H9 (cell line): ENCODE measurements around the gene THEM4. TPM values are rescaled to one million over a fixed set of nuclear protein-coding genes. Genes with fewer than 3 reads are reported as not detected.

Source experiments
- DNase-seq: peaks from one replicate; pipeline ENCODE4 v3.0.0-alpha.2; 2017
- H2AFZ ChIP-seq: one replicate; pipeline ENCODE4 v1.6.1; 2013; ENCODE audit warnings: mild to moderate bottlenecking, low read length, control low read depth, moderate library complexity
- H2AK5ac ChIP-seq: 2 replicates; pipeline ENCODE4 v1.6.1; 2013; ENCODE audit warnings: low read length, control low read depth, mixed read lengths; ENCODE audit not compliant: insufficient read length
- H2BK120ac ChIP-seq: one replicate; pipeline ENCODE4 v1.6.1; 2013; ENCODE audit warnings: low read depth, mild to moderate bottlenecking, low read length, control low read depth, inconsistent platforms; ENCODE audit not compliant: poor library complexity, severe bottlenecking
- H2BK12ac ChIP-seq: 2 replicates; pipeline ENCODE4 v1.6.1; 2013; ENCODE audit warnings: low read length, control low read depth, mixed read lengths, low read depth; ENCODE audit not compliant: insufficient read length
- H2BK15ac ChIP-seq: 2 replicates; pipeline ENCODE4 v1.6.1; 2013; ENCODE audit warnings: low read depth, low read length, control low read depth
- H2BK20ac ChIP-seq: one replicate; pipeline ENCODE4 v1.6.1; 2013; ENCODE audit warnings: low read depth, mild to moderate bottlenecking, low read length, control low read depth, inconsistent platforms; ENCODE audit not compliant: poor library complexity, severe bottlenecking
- H2BK5ac ChIP-seq: 2 replicates; pipeline ENCODE4 v1.6.1; 2013; ENCODE audit warnings: low read length, control low read depth, mixed read lengths; ENCODE audit not compliant: insufficient read length
- H3K14ac ChIP-seq: 2 replicates; pipeline ENCODE4 v1.6.1; 2013; ENCODE audit warnings: low read length, control low read depth; ENCODE audit not compliant: insufficient read depth
- H3K18ac ChIP-seq: 2 replicates; pipeline ENCODE4 v1.6.1; 2013; ENCODE audit warnings: low read depth, mild to moderate bottlenecking, mixed read lengths, low read length, control low read depth; ENCODE audit not compliant: insufficient read length
- H3K23ac ChIP-seq: 2 replicates; pipeline ENCODE4 v1.6.1; 2013; ENCODE audit warnings: low read length, control low read depth, mixed read lengths, low read depth; ENCODE audit not compliant: insufficient read length
- H3K23me2 ChIP-seq: 2 replicates; pipeline ENCODE4 v1.6.1; 2013; ENCODE audit warnings: low read depth, mild to moderate bottlenecking, mixed read lengths, low read length, control low read depth; ENCODE audit not compliant: insufficient read length, poor library complexity, severe bottlenecking
- H3K27ac ChIP-seq: 2 replicates; pipeline ENCODE4 v1.5.1; 2013; ENCODE audit warnings: low read length, control low read depth, mixed read lengths, low read depth; ENCODE audit not compliant: insufficient read length
- H3K27me3 ChIP-seq: 2 replicates; pipeline ENCODE4 v1.6.1; 2013; ENCODE audit warnings: low read length, control low read depth, inconsistent platforms; ENCODE audit not compliant: insufficient read depth
- H3K4ac ChIP-seq: 2 replicates; pipeline ENCODE4 v1.6.1; 2013; ENCODE audit warnings: low read depth, mild to moderate bottlenecking, control low read depth, inconsistent platforms, low read length, moderate library complexity
- H3K4me1 ChIP-seq: 2 replicates; pipeline ENCODE4 v1.6.1; 2013; ENCODE audit warnings: low read length, control low read depth, inconsistent platforms; ENCODE audit not compliant: insufficient read depth
- H3K4me2 ChIP-seq: 2 replicates; pipeline ENCODE4 v1.6.1; 2013; ENCODE audit warnings: low read length, control low read depth, mixed read lengths; ENCODE audit not compliant: insufficient read length, insufficient read depth
- H3K56ac ChIP-seq: 2 replicates; pipeline ENCODE4 v1.6.1; 2013; ENCODE audit warnings: low read depth, mild to moderate bottlenecking, mixed read lengths, low read length, control low read depth; ENCODE audit not compliant: insufficient read length
- H3K79me1 ChIP-seq: 2 replicates; pipeline ENCODE4 v1.6.1; 2013; ENCODE audit warnings: low read depth, mild to moderate bottlenecking, moderate library complexity, low read length, control low read depth, inconsistent platforms; ENCODE audit not compliant: insufficient read depth, poor library complexity, severe bottlenecking
- H3K79me2 ChIP-seq: 2 replicates; pipeline ENCODE4 v1.6.1; 2013; ENCODE audit warnings: low read length, control low read depth, inconsistent platforms; ENCODE audit not compliant: insufficient read depth
- H3K9ac ChIP-seq: 2 replicates; pipeline ENCODE4 v1.6.1; 2013; ENCODE audit warnings: low read length, control low read depth, mixed read lengths; ENCODE audit not compliant: insufficient read length; ENCODE audit errors: extremely low read depth
- H3K9me3 ChIP-seq: one replicate; pipeline ENCODE4 v1.6.1; 2013; ENCODE audit warnings: low read depth, low read length, inconsistent platforms; ENCODE audit not compliant: control insufficient read depth
- H3T11ph ChIP-seq: one replicate; pipeline ENCODE4 v1.6.1; 2013; ENCODE audit warnings: mild to moderate bottlenecking, low read length, control low read depth, inconsistent platforms
- H4K20me1 ChIP-seq: one replicate; pipeline ENCODE4 v1.6.1; 2013; ENCODE audit not compliant: control insufficient read depth, insufficient read length, insufficient read depth
- H4K5ac ChIP-seq: 2 replicates; pipeline ENCODE4 v1.6.1; 2013; ENCODE audit warnings: low read depth, mild to moderate bottlenecking, mixed read lengths, low read length, control low read depth; ENCODE audit not compliant: insufficient read length
- H4K8ac ChIP-seq: replicated peaks from 2 replicates; pipeline ENCODE4 v1.6.1; 2013; ENCODE audit warnings: low read length, control low read depth, mixed read lengths, low read depth; ENCODE audit not compliant: insufficient read length
- H4K91ac ChIP-seq: 2 replicates; pipeline ENCODE4 v1.6.1; 2013; ENCODE audit warnings: low read depth, mild to moderate bottlenecking, moderate library complexity, mixed read lengths, low read length, control low read depth; ENCODE audit not compliant: insufficient read length
- H3K27ac Mint-ChIP-seq, 3 experiments: 2 replicates in 2 of 3; 3 replicates in 1 of 3; pipeline ENCODE4 v1.8.0; 2020 to 2021; ENCODE audit warnings: mixed read lengths in 3 of 3, mild to moderate bottlenecking in 1 of 3, moderate library complexity in 1 of 3
- H3K27me3 Mint-ChIP-seq: 2 replicates; pipeline ENCODE4 v1.8.0; 2021; ENCODE audit warnings: low read depth, mild to moderate bottlenecking, moderate library complexity, mixed read lengths
- H3K36me3 Mint-ChIP-seq, 3 experiments: 2 replicates in 2 of 3; 3 replicates in 1 of 3; pipeline ENCODE4 v1.8.0; 2020 to 2021; ENCODE audit warnings: low read depth in 3 of 3, mixed read lengths in 3 of 3; ENCODE audit not compliant: insufficient read depth in 1 of 3
- H3K4me1 Mint-ChIP-seq, 2 experiments: 2 replicates each; pipeline ENCODE4 v1.8.0; 2020; ENCODE audit warnings: mixed read lengths in 2 of 2
- H3K4me3 Mint-ChIP-seq, 2 experiments: 2 replicates in 1 of 2; 3 replicates in 1 of 2; pipeline ENCODE4 v1.8.0; 2020 to 2021; ENCODE audit warnings: mild to moderate bottlenecking in 2 of 2, mixed read lengths in 2 of 2, moderate library complexity in 1 of 2
- H3K9me3 Mint-ChIP-seq, 2 experiments: 2 replicates in 1 of 2; 3 replicates in 1 of 2; pipeline ENCODE4 v1.8.0; 2020; ENCODE audit warnings: mild to moderate bottlenecking in 2 of 2, mixed read lengths in 2 of 2, moderate library complexity in 1 of 2
- WGBS: extraction: QIAGEN DNeasy Blood & Tissue Kit; methylation state at CpG from one replicate; pipeline ENCODE4 v1.1.7; 2013; ENCODE audit warnings: missing lambda C conversion rate, low lambda C conversion rate, mixed read lengths; ENCODE audit not compliant: insufficient read length; ENCODE audit errors: extremely low coverage; 5-methylcytosine and 5-hydroxymethylcytosine counted together
- total RNA-seq: library from RNA; stranded (reverse); gene quantifications from 2 replicates; pipeline ENCODE4 v1.2.1, GENCODE V29; 2021
- TF ChIP-seq, protein P1 (sequence below): fragments of 200-600 bp; sonication (generic); conservative IDR thresholded peaks from 3 replicates; pipeline ENCODE4 v1.8.0; 2021; ENCODE audit warnings: antibody characterized with exemption, mild to moderate bottlenecking

THEM4 gene
- total RNA-seq, 1 experiment from 2014 or later = 10.5 TPM

DNA sequence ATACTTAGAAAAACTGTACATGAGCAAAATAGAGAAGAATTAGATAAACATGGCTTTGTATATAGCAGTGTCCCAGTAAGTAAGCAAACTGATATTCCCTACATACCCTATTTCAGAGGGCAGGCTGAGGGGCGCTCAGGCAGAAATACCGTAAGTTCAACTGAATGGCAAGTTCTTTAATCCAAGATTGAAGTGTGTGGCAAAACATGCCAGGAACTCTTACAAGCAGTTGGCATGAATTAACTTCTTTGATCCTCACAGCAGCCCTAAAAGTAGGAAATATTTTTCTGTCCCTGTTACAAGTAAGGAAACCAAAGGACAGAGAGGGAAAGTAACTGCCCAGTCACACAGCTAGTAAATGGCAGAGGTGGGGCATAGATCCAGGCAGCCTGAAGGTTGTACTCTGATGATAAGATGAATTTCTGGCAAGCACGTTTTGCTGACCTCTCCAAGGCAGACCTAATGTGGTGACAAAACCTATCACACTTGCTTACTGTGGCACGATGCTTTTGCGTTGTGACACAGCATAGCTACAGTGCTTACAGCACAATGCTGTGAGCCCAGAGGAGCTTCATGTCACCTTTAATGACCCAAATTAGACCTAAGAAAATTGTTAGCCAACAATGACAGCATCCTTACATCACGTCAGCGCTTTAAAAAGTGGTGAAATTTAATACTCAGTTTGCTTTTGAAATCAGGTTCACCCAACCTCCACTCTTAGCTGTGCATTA is 35.0 kb upstream of the THEM4 start:
- no peak overlapping the region for H3K9ac ChIP-seq
- H3K23ac ChIP-seq = no peak overlapping the region
- no peak overlapping the region for H3K4me2 ChIP-seq
- H4K20me1 ChIP-seq = no peaks in the 10 kb centered on the region
- Mint-ChIP-seq H3K4me1 (peaks cover 9 to 19% of the 10 kb centered on the region in 2 experiments), H3K9me3 (no peaks in the 10 kb centered on the region), H3K4me3 (no peak overlapping the region), H3K36me3 (no peaks in the 10 kb centered on the region; a peak in 1 of 7 replicates), H3K27ac (no peak overlapping the region), H3K27me3 (no peaks in the 10 kb centered on the region; the same call in 1 of the 2 replicates)
- H2BK20ac ChIP-seq = no peak overlapping the region
- no peaks in the 10 kb centered on the region for H3K79me1 ChIP-seq
- no peak overlapping the region for H3T11ph ChIP-seq
- no peak overlapping the region for H3K27ac ChIP-seq
- peak overlapping the region; percentile 55 for H2BK12ac ChIP-seq
- H4K5ac ChIP-seq = no peak overlapping the region
- TF ChIP-seq, protein P1, sequence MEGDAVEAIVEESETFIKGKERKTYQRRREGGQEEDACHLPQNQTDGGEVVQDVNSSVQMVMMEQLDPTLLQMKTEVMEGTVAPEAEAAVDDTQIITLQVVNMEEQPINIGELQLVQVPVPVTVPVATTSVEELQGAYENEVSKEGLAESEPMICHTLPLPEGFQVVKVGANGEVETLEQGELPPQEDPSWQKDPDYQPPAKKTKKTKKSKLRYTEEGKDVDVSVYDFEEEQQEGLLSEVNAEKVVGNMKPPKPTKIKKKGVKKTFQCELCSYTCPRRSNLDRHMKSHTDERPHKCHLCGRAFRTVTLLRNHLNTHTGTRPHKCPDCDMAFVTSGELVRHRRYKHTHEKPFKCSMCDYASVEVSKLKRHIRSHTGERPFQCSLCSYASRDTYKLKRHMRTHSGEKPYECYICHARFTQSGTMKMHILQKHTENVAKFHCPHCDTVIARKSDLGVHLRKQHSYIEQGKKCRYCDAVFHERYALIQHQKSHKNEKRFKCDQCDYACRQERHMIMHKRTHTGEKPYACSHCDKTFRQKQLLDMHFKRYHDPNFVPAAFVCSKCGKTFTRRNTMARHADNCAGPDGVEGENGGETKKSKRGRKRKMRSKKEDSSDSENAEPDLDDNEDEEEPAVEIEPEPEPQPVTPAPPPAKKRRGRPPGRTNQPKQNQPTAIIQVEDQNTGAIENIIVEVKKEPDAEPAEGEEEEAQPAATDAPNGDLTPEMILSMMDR = no peak
- H3K23me2 ChIP-seq = no peaks in the 10 kb centered on the region
- peak overlapping the region; percentile 24 for H2BK120ac ChIP-seq
- no peak overlapping the region for H3K14ac ChIP-seq
- H3K56ac ChIP-seq = no peak overlapping the region
- no peak overlapping the region for H2BK15ac ChIP-seq
- no peaks in the 10 kb centered on the region for H3K9me3 ChIP-seq
- H3K4me1 ChIP-seq = no peaks in the 10 kb centered on the region; the same call in 1 of the 2 replicates
- no peak overlapping the region for H2AK5ac ChIP-seq
- H3K27me3 ChIP-seq = no peaks in the 10 kb centered on the region
- H4K91ac ChIP-seq = peak overlapping the region; percentile 74
- H3K4ac ChIP-seq = no peak overlapping the region
- no peak overlapping the region for H4K8ac ChIP-seq
- no peak overlapping the region for H2AFZ ChIP-seq
- DNase-seq = no peak
- H2BK5ac ChIP-seq = no peak overlapping the region
- H3K79me2 ChIP-seq = no peaks in the 10 kb centered on the region
- whole genome bisulfite sequencing = no CpG with 5 or more reads among the region's 7 CpGs
- H3K18ac ChIP-seq = peak overlapping the region; percentile 33
